HepG2 (cell line): ENCODE data around the gene RFXANK. TPM values are rescaled to one million over a fixed set of nuclear protein-coding genes. Genes with fewer than 3 reads are reported as not detected.

Experiments used
- ATAC-seq: fragments of 200-7000 bp; cut with Tn5 transposase; 3 replicates; pipeline ENCODE4 v1.9.1; 2020; ENCODE audit warnings: mild to moderate bottlenecking, moderate library complexity
- BruUV-seq: library from RNA; stranded (reverse); fragments of 400-500 nt; replicated peaks from 2 replicates; lab custom pipeline; 2021; lab: Mats Ljungman, UMichigan
- CTCF ChIA-PET: fragments of 300-600 bp; formaldehyde crosslinking; extraction: SDS; loops from one replicate; lab custom pipeline; 2021; ENCODE audit warnings: low total read pairs, inconsistent platforms, low intra/inter-chr PET ratio; lab: Yijun Ruan, JAX
- POLR2A ChIA-PET: fragments of 350-600 bp; sonication (Branson Sonifier 250); formaldehyde crosslinking; loops from one replicate; lab custom pipeline; 2020; ENCODE audit warnings: antibody characterized with exemption, inconsistent platforms; lab: Yijun Ruan, JAX
- DNase-seq: peaks from one replicate; pipeline ENCODE4 v3.0.0-alpha.2; 2015; ENCODE audit warnings: low spot score
- FAIRE-seq: peaks from 3 replicates; lab custom pipeline; 2011; peaks lifted over from hg19 to GRCh38; lab: Jason Lieb, UNC
- H2AFZ ChIP-seq: one replicate; pipeline ENCODE4 v1.6.1; 2011; ENCODE audit warnings: low read length, inconsistent platforms
- H3K27ac ChIP-seq: fragments of 300-600 bp; 3 replicates; pipeline ENCODE4 v1.8.0; 2011; ENCODE audit warnings: mixed run types, mild to moderate bottlenecking, mixed read lengths, low read length, inconsistent platforms; ENCODE audit not compliant: insufficient read depth; ENCODE audit errors: extremely low read length
- H3K27me3 ChIP-seq, 2 experiments: fragments of 200-600 bp in 1 of 2; 2 replicates in 1 of 2; 3 replicates in 1 of 2; pipeline versions ENCODE4 v1.6.0 to v1.8.0; 2011; ENCODE audit warnings: low read length in 2 of 2, mild to moderate bottlenecking in 2 of 2, moderate library complexity in 2 of 2, inconsistent platforms in 1 of 2; ENCODE audit not compliant: insufficient read depth in 2 of 2, control insufficient read depth in 1 of 2
- H3K36me3 ChIP-seq, 2 experiments: fragments of 200-600 bp in 1 of 2; replicated peaks in 1 of 2; 2 replicates in 1 of 2; 3 replicates in 1 of 2; pipeline versions ENCODE4 v1.5.1 to v1.8.0; 2011; ENCODE audit warnings: low read length in 2 of 2, inconsistent platforms in 1 of 2; ENCODE audit not compliant: insufficient read depth in 2 of 2, control insufficient read depth in 1 of 2
- H3K4me1 ChIP-seq: 2 replicates; pipeline ENCODE4 v1.5.1; 2012; ENCODE audit warnings: low read length, inconsistent platforms; ENCODE audit not compliant: insufficient read depth
- H3K4me2 ChIP-seq: 2 replicates; pipeline ENCODE4 v1.6.0; 2011; ENCODE audit warnings: low read depth, low read length, inconsistent platforms
- H3K4me3 ChIP-seq, 3 experiments: fragments of 200-600 bp in 1 of 3; sonication (generic), shearing (Covaris generic) in 1 of 3; replicated peaks in 1 of 3; 2 replicates each; pipeline ENCODE4 v1.5.1; 2011 to 2016; ENCODE audit warnings: low read length in 3 of 3, inconsistent platforms in 2 of 3, low read depth in 2 of 3, mild to moderate bottlenecking in 2 of 3, control low read depth in 1 of 3, mixed read lengths in 1 of 3; ENCODE audit not compliant: insufficient read depth in 1 of 3
- H3K79me2 ChIP-seq: one replicate; pipeline ENCODE4 v1.6.1; 2011; ENCODE audit warnings: low read length, inconsistent platforms; ENCODE audit not compliant: insufficient read depth
- H3K9ac ChIP-seq: 2 replicates; pipeline ENCODE4 v1.6.0; 2011; ENCODE audit warnings: mild to moderate bottlenecking, low read depth, low read length, inconsistent platforms; ENCODE audit not compliant: insufficient read depth
- H3K9me3 ChIP-seq: 2 replicates; pipeline ENCODE4 v1.5.1; 2012; ENCODE audit warnings: mild to moderate bottlenecking, low read length
- H4K20me1 ChIP-seq: 2 replicates; pipeline ENCODE4 v1.6.0; 2011; ENCODE audit warnings: inconsistent platforms, mild to moderate bottlenecking, low read length, moderate library complexity; ENCODE audit not compliant: insufficient read depth
- FOXC1 ChIP-seq: sonication (generic); formaldehyde crosslinking; IDR thresholded peaks from 2 replicates; pipeline ENCODE4 v1.8.0; 2022; ENCODE audit warnings: mild to moderate bottlenecking, missing genetic modification reagents, borderline replicate concordance
- NFE2 ChIP-seq: sonication (generic); formaldehyde crosslinking; IDR thresholded peaks from 2 replicates; pipeline ENCODE4 v1.4.0; 2020; ENCODE audit warnings: missing genetic modification reagents
- STAG1 ChIP-seq: sonication (generic); formaldehyde crosslinking; IDR thresholded peaks from 2 replicates; pipeline ENCODE4 v1.4.0; 2020; ENCODE audit warnings: missing genetic modification reagents
- STAT5B ChIP-seq: sonication (generic); formaldehyde crosslinking; IDR thresholded peaks from 2 replicates; pipeline ENCODE4 v1.4.0; 2020; ENCODE audit warnings: missing genetic modification reagents
- ZBTB7B ChIP-seq: sonication (generic); formaldehyde crosslinking; IDR thresholded peaks from 2 replicates; pipeline ENCODE4 v1.4.0; 2020; ENCODE audit warnings: missing genetic modification reagents
- ZFP36L2 ChIP-seq: sonication (generic); formaldehyde crosslinking; IDR thresholded peaks from 2 replicates; pipeline ENCODE4 v1.4.0; 2020; ENCODE audit warnings: missing genetic modification reagents
- ZNF121 ChIP-seq: sonication (generic); formaldehyde crosslinking; IDR thresholded peaks from 2 replicates; pipeline ENCODE4 v1.5.0; 2020; ENCODE audit warnings: mild to moderate bottlenecking, missing genetic modification reagents
- ZNF296 ChIP-seq: sonication (generic); formaldehyde crosslinking; conservative IDR thresholded peaks from 2 replicates; pipeline ENCODE4 v1.5.0; 2020; ENCODE audit warnings: mild to moderate bottlenecking, missing genetic modification reagents
- ZNF619 ChIP-seq: sonication (generic); formaldehyde crosslinking; IDR thresholded peaks from 2 replicates; pipeline ENCODE4 v1.4.0; 2020; ENCODE audit warnings: mild to moderate bottlenecking, missing genetic modification reagents
- ZNF768 ChIP-seq: sonication (generic); formaldehyde crosslinking; IDR thresholded peaks from 2 replicates; pipeline ENCODE4 v1.4.0; 2020; ENCODE audit warnings: missing genetic modification reagents
- WGBS: methylation state at CpG from one replicate; pipeline ENCODE4 v1.1.6; 2017; ENCODE audit warnings: low lambda C conversion rate; 5-methylcytosine and 5-hydroxymethylcytosine counted together
- in situ Hi-C: cut with HindIII; loops from 2 replicates; pipeline ENCODE4 v1.10.0; 2017; ENCODE audit warnings: low pct_unique_long_range_greater_than_20kb; ENCODE audit not compliant: extremely low pct_ligation_motif_present
- intact Hi-C: fragments of 100-400 bp; cut with micrococcal nuclease; formaldehyde crosslinking; loops from one replicate; pipeline ENCODE4 v1.10.0; 2022; ENCODE audit not compliant: unreplicated experiment
- polyA plus RNA-seq, 8 experiments: library from polyadenylated mRNA; depleted of rRNA in 3 of 8; stranded (reverse) in 7 of 8; unstranded in 1 of 8; fragments of >200 nt; fragmentation: Illumina TruSeq in 4 of 8; extraction: Trizol in 4 of 8; gene quantifications; 2 replicates each; pipeline versions ENCODE4 v1.2.1 to v1.2.3, GENCODE V29; 2011 to 2016; ENCODE audit warnings: low read depth in 4 of 8, missing spikeins in 1 of 8, mixed read lengths in 1 of 8; ENCODE audit not compliant: insufficient read depth in 1 of 8
- total RNA-seq, 5 experiments: library from RNA; depleted of rRNA; stranded (reverse); fragments of >200 nt; fragmentation: Illumina TruSeq; extraction: Trizol; gene quantifications; 2 replicates each; pipeline ENCODE4 v1.2.3, GENCODE V29; 2016; ENCODE audit warnings: low read depth in 1 of 5
- TF ChIP-seq, protein P1 (sequence below): sonication (generic); formaldehyde crosslinking; IDR thresholded peaks from 2 replicates; pipeline ENCODE4 v1.5.0; 2020; ENCODE audit warnings: mild to moderate bottlenecking, missing genetic modification reagents
- TF ChIP-seq, protein P2 (sequence below): sonication (generic); formaldehyde crosslinking; IDR thresholded peaks from 2 replicates; pipeline ENCODE4 v1.5.0; 2020; ENCODE audit warnings: mild to moderate bottlenecking, missing genetic modification reagents

RFXANK gene
- total and polyA plus RNA-seq, 2 of the 13 experiments (the other 11 are each of a cell fraction or from before 2014, with no cell fraction given): 49.9 to 80.7 TPM

DNA sequence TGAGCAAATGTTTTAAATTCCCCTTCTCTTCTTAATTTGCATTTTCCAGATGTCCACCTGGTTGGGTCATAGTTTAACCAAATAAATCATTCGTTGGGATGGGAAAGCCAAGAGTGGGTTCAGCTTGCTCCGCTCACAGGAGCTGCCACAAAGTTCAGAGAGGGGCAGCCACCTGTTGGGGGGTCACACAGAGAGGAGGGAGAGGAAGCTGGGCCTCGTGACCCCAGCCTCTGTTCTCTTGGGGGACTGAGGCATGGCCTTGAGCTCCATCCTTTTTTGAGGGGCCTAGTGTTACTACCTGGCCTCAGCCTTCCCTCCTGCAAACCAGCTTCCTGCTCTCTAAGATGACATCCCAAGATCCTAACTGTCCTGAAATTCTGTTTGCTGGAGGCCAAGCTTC is 24.4 kb upstream of the RFXANK start:
- intact Hi-C loops: no loop called here
- Histone ChIP-seq H3K9me3 (no peaks in the 10 kb centered on the region), H3K4me1 (peaks cover 40% of the 10 kb centered on the region), H3K27me3 (no peaks in the 10 kb centered on the region), H3K9ac (no peak overlapping the region), H2AFZ (no peak overlapping the region), H3K4me3 (no peak overlapping the region), H3K4me2 (no peak overlapping the region), H3K27ac (no peak overlapping the region), H3K79me2 (no peaks in the 10 kb centered on the region), H3K36me3 (no peaks in the 10 kb centered on the region), H4K20me1 (no peaks in the 10 kb centered on the region)
- TF ChIP-seq ZFP36L2 (CRISPR knock-in tag) (no peak), STAG1 (CRISPR knock-in tag) (no peak), FOXC1 (CRISPR knock-in tag) (no peak), ZNF768 (CRISPR knock-in tag) (peak; percentile 68; the same call in 1 of the 2 replicates)
- in situ Hi-C loops: no loop called here
- CTCF ChIA-PET: no interaction called here
- FAIRE-seq: no peak
- POLR2A ChIA-PET: interaction anchor here (1.3 kb wide), 1 partner anchor 25 kb away, joined by 3 read pairs; no protein-coding TSS in a partner anchor
- no TSS peak for BruUV-seq
- no peak for ATAC-seq
- WGBS: 89% methylated on average over 2 of the region's 3 CpGs
- no peak for DNase-seq

DNA sequence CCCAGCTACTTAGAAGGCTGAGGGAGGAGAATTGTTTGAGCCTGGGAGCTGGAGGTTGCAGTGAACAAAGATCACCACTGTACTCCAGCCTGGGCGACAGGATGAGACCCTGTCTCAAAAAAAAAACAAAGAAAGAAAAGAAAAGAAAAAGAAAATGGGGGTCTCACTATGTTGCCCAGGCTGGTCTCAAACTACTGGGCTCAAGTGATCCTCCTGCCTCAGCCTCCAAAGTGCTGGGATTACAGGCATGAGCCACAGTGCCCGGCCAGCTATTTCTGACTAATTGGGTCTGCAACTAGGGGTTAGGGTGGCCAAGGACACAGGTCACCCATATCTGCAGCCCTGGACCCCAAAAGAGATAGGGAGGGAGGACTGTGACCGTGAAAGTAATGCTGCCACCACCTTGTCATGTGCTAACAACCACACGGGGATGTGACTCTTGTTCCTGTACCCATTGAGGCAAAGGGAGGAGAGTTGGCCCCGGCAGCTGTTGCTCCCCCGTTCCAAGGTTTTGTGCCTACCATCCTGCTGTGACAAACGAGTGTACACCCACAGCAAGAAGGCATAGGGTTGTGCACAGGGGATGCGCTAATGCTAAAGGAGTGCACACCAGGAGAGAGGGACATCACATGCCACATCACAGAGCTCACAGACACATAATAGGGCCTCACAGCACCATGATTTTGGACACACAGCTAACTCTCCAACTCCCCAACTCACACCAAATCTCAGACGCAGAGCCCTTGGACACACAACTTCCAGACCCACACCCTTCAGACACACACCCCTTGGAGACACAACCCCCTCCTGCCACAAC is 22.6 kb upstream of the RFXANK start:
- Histone ChIP-seq H3K9me3 (no peaks in the 10 kb centered on the region), H3K4me3 (peak overlapping the region; percentile 35 to 70 (median 54); a peak in 5 of 6 replicates), H2AFZ (no peak overlapping the region), H3K9ac (peak overlapping the region; percentile 53), H3K4me2 (peak overlapping the region; percentile 92), H3K4me1 (peaks cover 57% of the 10 kb centered on the region), H3K36me3 (no peaks in the 10 kb centered on the region), H3K27me3 (no peaks in the 10 kb centered on the region), H4K20me1 (no peaks in the 10 kb centered on the region), H3K79me2 (no peaks in the 10 kb centered on the region), H3K27ac (no peak overlapping the region)
- ATAC-seq (peak; percentile 17), DNase-seq (no peak), FAIRE-seq (no peak)
- ChIA-PET CTCF (no interaction called here), POLR2A (interaction anchor here (0.6 to 1.4 kb wide), 5 partner anchors 12 to 618 kb away, joined by 3 to 11 read pairs (median 3); partner anchors contain the start of gene NR2C2AP)
- in situ Hi-C loops (no loop called here), intact Hi-C loops (loop anchor here (5.0 kb wide), 1 partner anchor 32 kb away; the partner anchor contains the start of gene TMEM161A)
- WGBS: 47% methylated on average over 7 of the region's 9 CpGs
- TSS peak; percentile 63 for BruUV-seq
- TF ChIP-seq ZNF121: peak; percentile 83
- TF ChIP-seq, protein P1, sequence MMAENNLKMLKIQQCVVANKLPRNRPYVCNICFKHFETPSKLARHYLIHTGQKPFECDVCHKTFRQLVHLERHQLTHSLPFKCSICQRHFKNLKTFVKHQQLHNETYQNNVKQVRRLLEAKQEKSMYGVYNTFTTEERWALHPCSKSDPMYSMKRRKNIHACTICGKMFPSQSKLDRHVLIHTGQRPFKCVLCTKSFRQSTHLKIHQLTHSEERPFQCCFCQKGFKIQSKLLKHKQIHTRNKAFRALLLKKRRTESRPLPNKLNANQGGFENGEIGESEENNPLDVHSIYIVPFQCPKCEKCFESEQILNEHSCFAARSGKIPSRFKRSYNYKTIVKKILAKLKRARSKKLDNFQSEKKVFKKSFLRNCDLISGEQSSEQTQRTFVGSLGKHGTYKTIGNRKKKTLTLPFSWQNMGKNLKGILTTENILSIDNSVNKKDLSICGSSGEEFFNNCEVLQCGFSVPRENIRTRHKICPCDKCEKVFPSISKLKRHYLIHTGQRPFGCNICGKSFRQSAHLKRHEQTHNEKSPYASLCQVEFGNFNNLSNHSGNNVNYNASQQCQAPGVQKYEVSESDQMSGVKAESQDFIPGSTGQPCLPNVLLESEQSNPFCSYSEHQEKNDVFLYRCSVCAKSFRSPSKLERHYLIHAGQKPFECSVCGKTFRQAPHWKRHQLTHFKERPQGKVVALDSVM: peak; percentile 81
- TF ChIP-seq ZNF619: 0 out of 2 replicates have a peak, but pooled peaks have one; percentile 35
- TF ChIP-seq ZBTB7B (CRISPR knock-in tag): 0 out of 2 replicates have a peak, but pooled peaks have one; percentile 11
- no peak for TF ChIP-seq STAT5B (CRISPR knock-in tag)
- 0 out of 2 replicates have a peak, but pooled peaks have one; percentile 37 for TF ChIP-seq ZNF296
- TF ChIP-seq, protein P2, sequence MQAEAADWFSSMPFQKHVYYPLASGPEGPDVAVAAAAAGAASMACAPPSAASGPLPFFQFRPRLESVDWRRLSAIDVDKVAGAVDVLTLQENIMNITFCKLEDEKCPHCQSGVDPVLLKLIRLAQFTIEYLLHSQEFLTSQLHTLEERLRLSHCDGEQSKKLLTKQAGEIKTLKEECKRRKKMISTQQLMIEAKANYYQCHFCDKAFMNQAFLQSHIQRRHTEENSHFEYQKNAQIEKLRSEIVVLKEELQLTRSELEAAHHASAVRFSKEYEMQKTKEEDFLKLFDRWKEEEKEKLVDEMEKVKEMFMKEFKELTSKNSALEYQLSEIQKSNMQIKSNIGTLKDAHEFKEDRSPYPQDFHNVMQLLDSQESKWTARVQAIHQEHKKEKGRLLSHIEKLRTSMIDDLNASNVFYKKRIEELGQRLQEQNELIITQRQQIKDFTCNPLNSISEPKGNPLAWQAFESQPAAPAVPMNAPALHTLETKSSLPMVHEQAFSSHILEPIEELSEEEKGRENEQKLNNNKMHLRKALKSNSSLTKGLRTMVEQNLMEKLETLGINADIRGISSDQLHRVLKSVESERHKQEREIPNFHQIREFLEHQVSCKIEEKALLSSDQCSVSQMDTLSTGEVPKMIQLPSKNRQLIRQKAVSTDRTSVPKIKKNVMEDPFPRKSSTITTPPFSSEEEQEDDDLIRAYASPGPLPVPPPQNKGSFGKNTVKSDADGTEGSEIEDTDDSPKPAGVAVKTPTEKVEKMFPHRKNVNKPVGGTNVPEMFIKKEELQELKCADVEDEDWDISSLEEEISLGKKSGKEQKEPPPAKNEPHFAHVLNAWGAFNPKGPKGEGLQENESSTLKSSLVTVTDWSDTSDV (CRISPR knock-in tag): 0 out of 2 replicates have a peak, but pooled peaks have one; percentile 34
- no peak for TF ChIP-seq NFE2 (CRISPR knock-in tag)
